Measurements from ENCODE around the gene RBMS3.

RBMS3 gene

DNA sequence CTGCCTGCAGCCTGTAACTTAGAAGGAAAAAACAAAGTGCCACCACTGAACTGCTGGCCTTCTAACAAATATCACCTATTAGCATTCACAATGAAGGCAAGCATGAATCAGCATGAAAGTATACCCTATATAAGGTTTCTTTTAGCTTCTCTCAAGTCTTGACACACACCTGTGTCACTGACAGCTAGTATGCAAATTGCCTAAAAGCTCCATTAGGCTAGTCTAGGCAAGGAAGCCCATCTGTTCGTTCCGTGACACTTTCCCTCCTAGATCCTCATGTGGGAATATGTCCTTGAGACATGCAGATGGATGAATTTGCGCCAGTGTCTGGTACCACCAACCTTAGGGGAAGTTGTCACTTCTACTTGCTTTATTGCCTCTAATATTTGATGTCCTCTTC lies 129.3 kb downstream of the RBMS3 start:
- DNase-seq (ENCODE audit: low read depth), result no peak
- H3K4me3 ChIP-seq (ENCODE audit: low read depth, low read length), result no peak overlapping the region

DNA sequence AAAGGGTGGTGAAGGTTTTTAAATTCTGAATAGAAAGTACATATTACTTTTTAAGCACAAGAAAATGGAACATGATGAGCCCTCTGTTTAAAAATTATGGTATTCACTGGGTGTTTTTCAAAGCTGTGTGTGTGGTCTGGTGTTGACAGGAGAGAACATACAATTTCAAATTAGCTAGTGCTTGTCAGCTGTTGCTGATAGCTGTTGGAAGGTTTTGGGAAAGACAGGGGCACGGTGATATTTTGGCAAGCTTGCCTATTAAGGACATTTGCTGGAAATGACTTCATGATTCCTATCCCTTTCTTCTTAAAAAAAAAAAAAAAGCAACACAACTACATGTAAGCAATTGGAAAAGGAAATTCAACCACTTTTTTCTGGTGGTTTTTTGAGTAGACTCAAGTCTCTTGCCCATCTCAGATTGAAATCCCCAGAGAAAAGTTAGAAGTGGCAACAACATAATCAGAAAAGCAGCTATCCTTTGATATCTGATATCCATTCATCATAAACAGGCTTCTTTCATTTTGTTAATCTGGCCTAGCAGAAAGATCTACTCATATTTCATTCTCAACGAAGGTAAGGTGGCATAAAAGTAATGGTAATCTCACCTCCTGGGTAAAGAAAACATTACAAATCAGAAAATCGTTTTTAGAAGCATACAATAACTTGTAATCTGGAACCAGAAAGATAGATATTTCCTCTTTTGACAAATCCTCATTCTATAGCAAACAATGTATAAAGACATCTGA lies 130.0 kb downstream of the RBMS3 start:
- DNase-seq (ENCODE audit: low read depth), result no peak
- no peak overlapping the region for H3K4me3 ChIP-seq (ENCODE audit: low read depth, low read length)

More for the DNA sequence above, 129.3 kb downstream of the RBMS3 start:
- TF ChIP-seq CTCF (IDR thresholded peaks at IDR 0.05; ENCODE audit: control insufficient read depth, extremely low read depth, insufficient read depth), result no peak

GRCh38 chr3:29412110-29412509 lies 131.2 kb downstream of the RBMS3 start:
- DNase-seq (ENCODE audit: low read depth), result no peak
- H3K4me3 ChIP-seq (ENCODE audit: low read depth, low read length), result no peak overlapping the region
- no peak for TF ChIP-seq CTCF (IDR thresholded peaks at IDR 0.05; ENCODE audit: control insufficient read depth, extremely low read depth, insufficient read depth)

More for the DNA sequence above, 130.0 kb downstream of the RBMS3 start:
- TF ChIP-seq CTCF (IDR thresholded peaks at IDR 0.05; ENCODE audit: control insufficient read depth, extremely low read depth, insufficient read depth), result no peak

- no peak overlapping the region for H3K4me3 ChIP-seq (ENCODE audit: low read depth, low read length)
- no peak for DNase-seq (ENCODE audit: low read depth)
- TF ChIP-seq CTCF (IDR thresholded peaks at IDR 0.05; ENCODE audit: control insufficient read depth, extremely low read depth, insufficient read depth), result no peak
These were observed 133.8 kb downstream of the RBMS3 start for GRCh38 chr3:29414468-29415224.

DNA sequence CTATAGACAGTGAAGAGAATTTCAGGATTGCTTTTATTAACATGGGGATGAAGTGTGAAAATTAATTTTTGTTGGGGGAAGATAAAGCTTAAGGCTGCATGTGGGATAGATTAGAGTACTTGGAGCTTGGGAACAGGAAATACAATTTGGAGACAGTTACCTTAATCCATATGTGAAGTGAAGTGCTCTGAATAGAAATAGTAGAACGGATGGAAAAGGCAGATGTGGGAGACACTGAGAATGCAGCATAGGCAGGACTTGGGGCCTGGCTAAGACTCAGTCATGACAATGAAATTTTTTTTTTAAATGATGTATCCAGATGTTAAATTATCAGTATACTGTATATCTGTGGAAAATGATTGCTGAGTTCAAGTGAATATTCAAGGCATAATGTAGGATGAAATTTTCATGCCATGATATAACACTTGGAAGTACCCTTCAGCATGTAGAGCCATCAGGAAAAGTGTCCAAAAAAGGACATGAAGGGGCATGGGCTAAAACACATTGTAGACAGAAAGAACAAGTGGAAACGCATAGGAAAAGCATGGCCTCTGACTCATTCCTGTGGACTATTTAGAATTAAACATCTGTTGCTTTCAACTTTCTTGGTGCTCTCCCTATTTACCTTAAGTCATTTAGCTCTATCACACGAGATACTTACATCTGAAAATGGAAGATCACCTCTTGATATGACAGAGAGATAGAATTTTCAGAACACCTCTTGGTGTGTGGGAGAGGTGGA lies 134.8 kb downstream of the RBMS3 start:
- no peak for DNase-seq (ENCODE audit: low read depth)
- no peak for TF ChIP-seq CTCF (IDR thresholded peaks at IDR 0.05; ENCODE audit: control insufficient read depth, extremely low read depth, insufficient read depth)
- H3K4me3 ChIP-seq (ENCODE audit: low read depth, low read length), result no peak overlapping the region

GRCh38 chr3:29416514-29416913 lies 135.6 kb downstream of the RBMS3 start:
- H3K4me3 ChIP-seq (ENCODE audit: low read depth, low read length), result no peak overlapping the region
- DNase-seq (ENCODE audit: low read depth), result no peak
- TF ChIP-seq CTCF (IDR thresholded peaks at IDR 0.05; ENCODE audit: control insufficient read depth, extremely low read depth, insufficient read depth), result no peak

Measured in LNCaP clone FGC (cell line).